ENCODE data around the gene HSFX4.
"Not testable (repeated sequence)": the region's sequence is repeated elsewhere in the genome, so short reads cannot be mapped to it uniquely, and the experiment has no call there.

DNA sequence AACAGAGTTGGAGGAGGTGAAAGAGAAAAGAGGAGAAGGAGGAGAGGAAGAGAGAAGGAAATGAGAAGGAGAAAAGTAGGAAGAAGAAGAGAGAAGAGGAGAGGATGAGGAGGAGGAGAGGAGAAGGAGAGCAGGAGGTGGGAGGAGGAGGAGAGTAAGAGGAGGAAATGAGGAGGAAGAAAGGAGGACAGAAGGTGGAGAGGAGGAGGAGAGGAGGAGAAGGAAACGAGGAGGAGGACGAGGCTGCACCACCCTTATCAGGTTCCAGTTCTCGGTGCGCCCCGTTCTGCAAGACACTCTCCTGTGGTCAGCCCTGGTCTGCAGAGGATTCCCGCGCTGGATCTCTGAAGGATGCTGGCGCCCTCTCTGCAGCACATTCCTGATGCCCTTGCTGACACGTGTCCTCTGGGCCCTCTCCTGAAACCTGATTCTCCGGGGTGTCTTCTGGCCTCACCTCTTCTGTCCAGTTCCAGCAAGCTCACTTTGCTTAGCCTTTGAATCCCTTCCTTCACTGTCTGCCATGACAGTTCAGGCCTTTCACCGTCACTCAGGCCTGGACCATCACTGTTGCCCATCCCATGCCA lies 15.8 kb downstream of the HSFX4 start:
- TF ChIP-seq, protein P1, sequence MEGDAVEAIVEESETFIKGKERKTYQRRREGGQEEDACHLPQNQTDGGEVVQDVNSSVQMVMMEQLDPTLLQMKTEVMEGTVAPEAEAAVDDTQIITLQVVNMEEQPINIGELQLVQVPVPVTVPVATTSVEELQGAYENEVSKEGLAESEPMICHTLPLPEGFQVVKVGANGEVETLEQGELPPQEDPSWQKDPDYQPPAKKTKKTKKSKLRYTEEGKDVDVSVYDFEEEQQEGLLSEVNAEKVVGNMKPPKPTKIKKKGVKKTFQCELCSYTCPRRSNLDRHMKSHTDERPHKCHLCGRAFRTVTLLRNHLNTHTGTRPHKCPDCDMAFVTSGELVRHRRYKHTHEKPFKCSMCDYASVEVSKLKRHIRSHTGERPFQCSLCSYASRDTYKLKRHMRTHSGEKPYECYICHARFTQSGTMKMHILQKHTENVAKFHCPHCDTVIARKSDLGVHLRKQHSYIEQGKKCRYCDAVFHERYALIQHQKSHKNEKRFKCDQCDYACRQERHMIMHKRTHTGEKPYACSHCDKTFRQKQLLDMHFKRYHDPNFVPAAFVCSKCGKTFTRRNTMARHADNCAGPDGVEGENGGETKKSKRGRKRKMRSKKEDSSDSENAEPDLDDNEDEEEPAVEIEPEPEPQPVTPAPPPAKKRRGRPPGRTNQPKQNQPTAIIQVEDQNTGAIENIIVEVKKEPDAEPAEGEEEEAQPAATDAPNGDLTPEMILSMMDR (conservative IDR thresholded peaks at IDR 0.05 in 1 of 2, IDR thresholded peaks at IDR 0.05 in 1 of 2; ENCODE audit: extremely low read depth in 1 of 2, insufficient read depth in 1 of 2, low read depth in 1 of 2, low read length in 2 of 2): not testable (repeated sequence)
- TF ChIP-seq EZH2 (IDR thresholded peaks at IDR 0.05; ENCODE audit: borderline replicate concordance, low read length): not testable (repeated sequence)

Data from mammary epithelial cell (primary cell).